Measurements from ENCODE around the gene CD96.

- TF ChIP-seq POLR2A (IDR thresholded peaks at IDR 0.05; ENCODE audit: low read length) (no peak), GATA1 (IDR thresholded peaks at IDR 0.05; ENCODE audit: low read depth, low read length) (no peak)
Observed at GRCh38 chr3:111592143-111592542, 50.1 kb downstream of the CD96 start.
